Activated CD4-positive, alpha-beta T cell treated with anti-CD3 and anti-CD28 coated beads, Interleukin-2, amount 10 ng/mL, durations not matched to agents 24 days and 14 days (primary cell): ENCODE results near the gene KANK3. TPM values are rescaled to one million over a fixed set of nuclear protein-coding genes. Genes with fewer than 3 reads are reported as not detected.
"Not testable (repeated sequence)": the region's sequence is repeated elsewhere in the genome, so short reads cannot be mapped to it uniquely, and the experiment has no call there.

Source experiments
- DNase-seq: peaks from one replicate; pipeline ENCODE4 v3.0.0; 2022
- H3K27ac Mint-ChIP-seq: one replicate; pipeline ENCODE4 v1.8.0; 2022; ENCODE audit warnings: mild to moderate bottlenecking, mixed read lengths
- H3K27me3 Mint-ChIP-seq: one replicate; pipeline ENCODE4 v1.8.0; 2022; ENCODE audit warnings: mixed read lengths
- H3K36me3 Mint-ChIP-seq: one replicate; pipeline ENCODE4 v1.8.0; 2022; ENCODE audit warnings: low read depth, mild to moderate bottlenecking, mixed read lengths
- H3K4me1 Mint-ChIP-seq: one replicate; pipeline ENCODE4 v1.8.0; 2021; ENCODE audit warnings: mixed read lengths
- H3K4me3 Mint-ChIP-seq: one replicate; pipeline ENCODE4 v1.8.0; 2022; ENCODE audit warnings: mild to moderate bottlenecking, moderate library complexity, mixed read lengths
- H3K9me3 Mint-ChIP-seq: one replicate; pipeline ENCODE4 v1.8.0; 2021; ENCODE audit warnings: mixed read lengths
- intact Hi-C: fragments of 100-400 bp; cut with micrococcal nuclease; formaldehyde crosslinking; loops from one replicate; pipeline ENCODE4 v1.15.1; 2023
- total RNA-seq: library from RNA; stranded (reverse); gene quantifications from 2 replicates; pipeline ENCODE4 v1.2.3, GENCODE V29; 2022

Gene KANK3
- total RNA-seq: 0.85 and 1.5 TPM in 2 replicates

DNA sequence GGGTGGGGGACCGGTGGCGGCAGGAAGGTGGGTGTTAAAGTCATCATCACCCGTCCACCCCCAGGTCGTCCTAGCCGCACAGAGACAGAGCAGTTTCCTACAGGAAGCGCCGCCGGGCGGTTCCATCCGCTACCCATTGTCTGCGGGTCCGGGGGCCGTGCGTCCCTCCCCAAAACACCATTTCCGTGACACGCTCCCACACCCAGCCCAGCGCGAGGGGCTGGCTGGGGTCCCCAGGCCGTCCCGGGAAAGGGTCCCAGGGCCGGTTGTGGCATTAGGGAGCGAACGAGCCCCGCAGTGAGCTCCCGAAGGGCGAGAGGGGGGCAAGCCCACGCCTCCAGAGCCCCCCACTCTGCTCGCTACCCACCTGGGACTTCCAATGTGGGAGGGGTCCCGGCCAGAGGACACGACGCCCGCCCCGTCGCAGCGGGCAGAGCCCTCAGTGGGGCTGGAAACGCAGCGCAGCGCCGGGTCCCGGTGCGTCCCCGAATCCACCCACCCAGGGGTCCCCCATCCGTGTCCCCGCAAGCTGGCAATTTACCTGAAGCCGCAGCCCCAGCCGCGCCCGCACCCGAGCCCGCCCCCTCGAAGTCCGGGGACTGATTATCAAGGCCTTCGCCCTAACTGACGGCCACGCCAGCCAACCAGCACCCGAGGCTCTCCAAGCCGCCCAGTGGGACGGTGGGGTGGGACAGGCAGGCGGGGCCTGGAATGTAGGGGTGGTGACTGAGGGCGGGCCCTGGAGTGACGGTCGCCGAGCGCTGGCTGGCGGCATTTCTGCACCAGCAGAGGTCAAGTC lies at the start of gene KANK3:
KANK3 (minus strand) TSS at position 579 of the 799 bp plus-strand sequence. CDS start 5,434 bp downstream, outside the sequence.
- intact Hi-C loops: no loop called here
- H3K27ac Mint-ChIP-seq: peak within 1 kb of the TSS; percentile 20
- H3K4me3 Mint-ChIP-seq: peak within 1 kb of the TSS; percentile 76
- H3K27me3 Mint-ChIP-seq: peaks cover 31% of the 10 kb centered on the region
- no peaks in the 10 kb centered on the region for H3K36me3 Mint-ChIP-seq
- H3K9me3 Mint-ChIP-seq: no peaks in the 10 kb centered on the region
- H3K4me1 Mint-ChIP-seq: peaks cover 9% of the 10 kb centered on the region
- DNase-seq: peak; percentile 96

DNA sequence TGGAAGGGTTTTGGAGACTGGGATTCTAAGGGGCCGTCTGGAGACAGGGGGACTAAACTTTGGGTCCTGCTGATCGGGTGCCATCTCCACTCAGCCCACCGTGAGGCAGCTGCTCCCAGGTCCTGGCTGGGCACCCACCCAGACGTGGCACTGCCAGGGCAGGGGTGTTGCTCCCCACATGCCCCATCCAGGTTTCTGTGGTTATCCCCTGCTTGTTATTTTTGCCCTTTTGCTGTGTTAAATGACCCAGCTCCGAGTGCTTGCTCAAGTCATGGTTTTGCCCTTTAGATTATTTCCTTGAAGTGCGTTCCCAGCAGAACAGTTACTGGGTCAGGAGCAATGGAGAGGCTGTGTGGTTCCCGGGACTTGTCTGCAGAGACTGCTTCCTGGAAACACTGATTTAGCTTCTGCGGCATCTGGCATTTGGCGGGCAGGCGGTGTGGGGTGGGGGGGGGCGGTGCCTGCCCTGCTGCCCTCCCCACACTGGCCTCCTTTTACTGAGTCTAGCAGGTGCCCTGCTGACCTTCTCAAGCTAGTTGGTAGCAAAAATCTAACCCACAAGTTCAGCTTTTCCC lies 49.0 kb upstream of the KANK3 start:
- DNase-seq: no peak
- intact Hi-C loops: no loop called here
- H3K27me3 Mint-ChIP-seq: no peaks in the 10 kb centered on the region
- H3K27ac Mint-ChIP-seq: peak overlapping the region; percentile 41
- peaks cover 22% of the 10 kb centered on the region for H3K4me1 Mint-ChIP-seq
- H3K9me3 Mint-ChIP-seq: no peaks in the 10 kb centered on the region
- peaks cover 10% of the 10 kb centered on the region for H3K36me3 Mint-ChIP-seq
- H3K4me3 Mint-ChIP-seq: no peak overlapping the region

DNA sequence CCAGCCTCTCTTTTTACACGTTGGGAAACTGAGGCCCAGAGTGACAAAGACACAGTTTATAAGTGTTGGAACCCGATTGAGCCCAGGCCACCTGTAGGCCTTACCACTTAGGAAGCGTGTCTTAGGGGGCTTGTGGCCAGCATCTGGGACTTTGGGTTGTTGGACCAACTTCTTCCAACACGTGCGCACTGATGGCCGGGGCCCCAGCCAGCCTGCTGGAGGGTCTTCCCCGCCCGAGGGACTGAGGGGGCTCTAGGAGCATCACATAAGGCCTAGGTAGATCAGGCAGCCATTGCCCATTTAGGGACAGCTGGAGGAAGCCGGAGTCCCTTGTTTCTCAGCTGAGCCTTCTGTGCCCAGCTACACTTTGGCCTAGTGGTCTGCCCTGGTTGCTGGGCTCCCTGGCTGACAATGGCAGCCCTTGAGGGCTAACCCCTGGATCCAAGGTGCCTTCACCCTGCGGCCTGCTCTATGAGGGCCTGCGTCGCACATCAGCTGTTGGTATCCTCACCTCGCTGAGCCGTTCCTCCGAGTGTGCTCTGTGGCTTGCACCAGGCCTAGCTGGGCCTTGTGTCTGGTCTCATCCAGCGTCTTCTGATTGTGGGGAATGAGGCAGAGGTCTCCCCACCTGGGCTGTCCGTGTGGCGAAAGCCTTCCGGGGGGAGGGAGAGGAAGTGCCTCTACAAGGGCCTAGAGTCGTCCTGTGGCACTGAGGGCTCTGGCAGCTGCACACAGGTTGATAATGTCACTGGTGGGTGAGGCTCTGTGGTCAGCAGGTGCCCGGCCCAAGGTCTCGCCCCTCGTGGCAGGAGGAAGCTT lies 48.3 kb upstream of the KANK3 start:
- Mint-ChIP-seq H3K9me3 (no peaks in the 10 kb centered on the region), H3K27ac (no peak overlapping the region), H3K36me3 (peaks cover 7% of the 10 kb centered on the region), H3K4me1 (peaks cover 18% of the 10 kb centered on the region), H3K27me3 (no peaks in the 10 kb centered on the region), H3K4me3 (peak overlapping the region; percentile 78)
- no peak for DNase-seq
- intact Hi-C loops: loop anchor here (2.0 kb wide), 1 partner anchor 53 kb away; the partner anchor contains the start of gene HNRNPM

DNA sequence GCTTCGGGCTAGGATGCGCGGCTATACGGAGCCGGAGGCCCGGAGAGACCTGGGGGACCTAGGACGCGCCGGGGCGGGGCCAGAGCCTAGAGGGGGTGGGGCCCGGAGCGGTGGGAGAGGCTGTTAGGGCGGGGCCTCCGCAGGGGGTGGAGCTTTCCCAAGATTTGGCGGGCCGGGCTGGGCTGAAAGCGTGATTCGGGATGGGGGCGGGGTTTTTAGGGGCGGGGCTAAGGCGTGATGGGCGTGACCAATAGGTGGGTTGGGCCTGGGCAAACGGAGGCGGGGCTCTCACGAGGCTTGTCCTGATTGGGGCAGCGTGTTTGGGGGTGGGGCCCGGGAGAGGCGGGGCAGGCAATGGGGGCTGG lies 47.5 kb upstream of the KANK3 start:
- Mint-ChIP-seq H3K27ac (peak overlapping the region; percentile 53), H3K36me3 (peaks cover 4% of the 10 kb centered on the region), H3K27me3 (no peaks in the 10 kb centered on the region), H3K4me1 (peaks cover 14% of the 10 kb centered on the region), H3K9me3 (no peaks in the 10 kb centered on the region), H3K4me3 (peak overlapping the region; percentile 78)
- intact Hi-C loops: loop anchor here (1.0 to 2.0 kb wide), 6 partner anchors 23 to 124 kb away; partner anchors contain the start of genes ANGPTL4, CD320, HNRNPM and MARCHF2
- peak; percentile 98 for DNase-seq

DNA sequence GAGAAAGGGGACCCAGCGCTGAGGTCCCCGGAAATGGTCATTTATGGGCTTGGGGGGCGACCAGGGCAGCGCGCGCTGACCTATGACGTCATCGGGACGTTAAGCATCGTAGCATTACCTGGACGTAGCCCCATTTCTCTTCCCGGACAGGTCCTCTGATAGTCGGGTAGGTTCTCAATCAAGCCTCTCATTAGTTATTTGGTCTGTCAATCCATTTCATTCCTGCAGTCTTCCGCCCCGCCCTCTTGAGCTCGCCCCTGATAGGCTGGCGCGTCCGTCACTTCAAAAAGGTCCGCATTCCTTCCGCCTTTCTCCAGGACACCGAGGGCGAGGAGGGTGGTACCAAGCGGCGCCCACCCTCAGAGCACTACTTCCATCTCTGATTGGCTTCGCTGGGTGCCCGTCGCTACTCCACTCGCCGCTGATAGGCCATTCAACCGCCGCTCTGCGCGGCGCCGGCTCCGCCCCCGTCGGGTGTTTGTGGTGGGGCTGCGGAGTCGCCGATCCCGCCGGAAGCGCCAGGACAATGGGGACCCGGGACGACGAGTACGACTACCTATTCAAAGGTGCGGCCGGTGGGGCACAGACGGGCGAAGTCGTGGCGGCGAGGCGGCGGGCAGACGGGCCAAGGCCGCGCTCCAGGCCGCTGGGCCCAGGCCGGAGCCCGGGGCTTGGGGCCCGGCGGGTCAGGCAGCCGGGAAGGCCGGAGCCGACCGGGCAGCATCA lies 47.0 kb upstream of the KANK3 start, which contains the start of gene RAB11B:
RAB11B (plus strand) TSS at position 470 of the 726 bp plus-strand sequence; CDS start at position 527, 57 bp downstream.
- no peaks in the 10 kb centered on the region for H3K9me3 Mint-ChIP-seq
- intact Hi-C loops: loop anchor here (1.0 to 2.0 kb wide), 6 partner anchors 23 to 124 kb away; partner anchors contain the start of genes ANGPTL4, CD320, HNRNPM and MARCHF2
- peak; percentile 100 for DNase-seq
- peaks cover 4% of the 10 kb centered on the region for H3K36me3 Mint-ChIP-seq
- H3K4me3 Mint-ChIP-seq: peak within 1 kb of the TSS; percentile 94
- H3K4me1 Mint-ChIP-seq: peaks cover 14% of the 10 kb centered on the region
- no peaks in the 10 kb centered on the region for H3K27me3 Mint-ChIP-seq
- peak within 1 kb of the TSS; percentile 97 for H3K27ac Mint-ChIP-seq

GRCh38 chr19:8388612-8388958 lies 45.5 kb upstream of the KANK3 start:
- H3K4me1 Mint-ChIP-seq: peaks cover 18% of the 10 kb centered on the region
- no peak overlapping the region for H3K4me3 Mint-ChIP-seq
- intact Hi-C loops: no loop called here
- no peaks in the 10 kb centered on the region for H3K9me3 Mint-ChIP-seq
- DNase-seq: no peak
- H3K27me3 Mint-ChIP-seq: no peaks in the 10 kb centered on the region
- peaks cover 3% of the 10 kb centered on the region for H3K36me3 Mint-ChIP-seq
- no peak overlapping the region for H3K27ac Mint-ChIP-seq

DNA sequence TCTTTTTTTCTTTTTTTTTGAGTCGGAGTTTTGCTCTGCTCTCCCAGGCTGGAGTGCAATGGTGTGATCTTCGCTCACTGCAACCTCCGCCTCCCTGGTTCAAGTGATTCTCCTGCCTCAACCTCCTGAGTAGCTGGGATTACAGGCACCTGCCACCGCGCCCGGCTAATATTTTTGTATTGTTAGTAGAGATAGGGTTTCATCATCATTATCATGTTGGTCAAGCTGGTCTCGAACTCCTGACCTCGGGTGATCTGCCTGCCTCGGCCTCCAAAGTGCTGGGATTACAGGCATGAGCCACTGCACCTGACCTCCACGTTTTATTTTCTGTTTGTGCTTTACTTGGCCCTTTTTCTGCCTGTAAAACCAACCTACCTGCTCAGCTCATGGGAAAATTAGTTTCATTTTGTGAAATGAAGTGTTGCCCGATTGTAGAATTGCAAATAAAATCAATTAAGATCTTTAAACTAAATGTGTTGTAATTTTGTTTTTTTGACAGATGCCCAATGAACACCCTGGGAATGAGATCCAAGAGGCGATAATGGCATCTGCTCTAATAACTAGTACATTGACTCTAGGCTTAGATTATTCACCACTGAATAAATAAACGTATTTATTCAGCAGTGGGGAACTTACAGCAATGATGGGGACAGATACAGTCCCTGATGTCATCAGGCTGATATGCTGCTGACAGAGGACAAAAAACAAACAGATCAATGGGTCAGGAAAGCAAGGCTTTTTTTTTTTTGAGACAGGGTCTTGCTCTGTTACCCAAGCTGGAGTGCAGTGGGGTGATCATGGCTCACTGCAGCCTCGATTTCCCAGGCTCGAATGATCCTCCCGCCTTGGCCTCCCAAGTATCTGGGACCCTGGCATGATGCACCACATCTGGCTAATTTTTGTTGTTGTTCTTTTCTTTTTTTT lies 44.9 kb upstream of the KANK3 start:
- Mint-ChIP-seq H3K36me3 (peaks cover 1% of the 10 kb centered on the region), H3K4me3 (peak overlapping the region; percentile 57)

DNA sequence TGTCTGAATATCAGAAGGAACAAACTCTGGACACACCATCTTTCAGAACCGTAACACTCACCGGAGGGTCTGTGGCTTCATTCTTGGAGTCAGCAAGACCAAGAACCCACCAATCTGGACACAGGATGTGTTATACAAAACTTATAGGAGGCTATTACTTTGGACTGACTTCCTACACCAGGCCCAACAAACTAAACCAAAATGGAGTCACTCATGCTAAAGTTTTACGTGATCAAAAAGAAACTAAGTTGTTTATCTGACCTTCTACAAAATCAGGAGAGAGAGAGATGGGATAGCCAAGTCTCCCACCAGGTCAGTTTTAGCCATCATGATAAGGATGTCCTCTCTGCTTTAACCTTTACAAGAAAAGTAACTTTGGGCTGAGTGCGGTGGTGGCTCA lies 43.9 kb upstream of the KANK3 start:
- DNase-seq: no peak
- intact Hi-C loops: no loop called here
- no peaks in the 10 kb centered on the region for H3K36me3 Mint-ChIP-seq
- H3K4me3 Mint-ChIP-seq: no peak overlapping the region
- H3K4me1 Mint-ChIP-seq: peaks cover 15% of the 10 kb centered on the region
- no peak overlapping the region for H3K27ac Mint-ChIP-seq
- H3K27me3 Mint-ChIP-seq: no peaks in the 10 kb centered on the region
- H3K9me3 Mint-ChIP-seq: no peaks in the 10 kb centered on the region

More for the DNA sequence above, 44.9 kb upstream of the KANK3 start:
- H3K27ac Mint-ChIP-seq: peak overlapping the region; percentile 8
- no peaks in the 10 kb centered on the region for H3K9me3 Mint-ChIP-seq
- no peak for DNase-seq
- H3K4me1 Mint-ChIP-seq: peaks cover 16% of the 10 kb centered on the region
- no peaks in the 10 kb centered on the region for H3K27me3 Mint-ChIP-seq
- intact Hi-C loops: no loop called here

- peaks cover 12% of the 10 kb centered on the region for H3K4me1 Mint-ChIP-seq
- H3K27ac Mint-ChIP-seq, H3K4me3 Mint-ChIP-seq, H3K9me3 Mint-ChIP-seq, H3K27me3 Mint-ChIP-seq, intact Hi-C loops, DNase-seq, H3K36me3 Mint-ChIP-seq: not testable (repeated sequence)
Measured at GRCh38 chr19:8386419-8386818, 43.4 kb upstream of the KANK3 start.

GRCh38 chr19:8385566-8385965 lies 42.5 kb upstream of the KANK3 start:
- DNase-seq, H3K9me3 Mint-ChIP-seq, H3K27ac Mint-ChIP-seq, H3K27me3 Mint-ChIP-seq, H3K4me1 Mint-ChIP-seq, H3K36me3 Mint-ChIP-seq, intact Hi-C loops, H3K4me3 Mint-ChIP-seq: not testable (repeated sequence)

DNA sequence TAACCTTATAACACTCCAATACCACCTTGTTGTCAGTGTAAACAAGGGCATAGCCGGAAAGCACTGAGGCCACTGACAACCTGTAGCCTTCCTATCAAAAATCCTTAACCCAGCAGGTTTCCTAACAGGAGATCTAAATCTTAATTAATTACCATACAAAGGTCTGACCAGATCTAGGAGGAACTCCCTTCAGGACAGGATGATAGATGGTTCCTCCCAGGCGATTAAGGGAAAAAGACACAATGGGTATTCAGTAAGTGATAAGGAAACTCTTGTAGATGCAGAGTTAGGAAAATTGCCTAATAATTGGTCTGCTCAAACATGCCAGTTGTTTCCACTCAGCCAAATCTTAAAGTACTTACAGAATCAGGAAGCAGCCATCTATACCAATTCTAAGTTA lies 42.0 kb upstream of the KANK3 start:
- H3K9me3 Mint-ChIP-seq, intact Hi-C loops, DNase-seq, H3K36me3 Mint-ChIP-seq, H3K27ac Mint-ChIP-seq, H3K27me3 Mint-ChIP-seq, H3K4me1 Mint-ChIP-seq, H3K4me3 Mint-ChIP-seq: not testable (repeated sequence)

DNA sequence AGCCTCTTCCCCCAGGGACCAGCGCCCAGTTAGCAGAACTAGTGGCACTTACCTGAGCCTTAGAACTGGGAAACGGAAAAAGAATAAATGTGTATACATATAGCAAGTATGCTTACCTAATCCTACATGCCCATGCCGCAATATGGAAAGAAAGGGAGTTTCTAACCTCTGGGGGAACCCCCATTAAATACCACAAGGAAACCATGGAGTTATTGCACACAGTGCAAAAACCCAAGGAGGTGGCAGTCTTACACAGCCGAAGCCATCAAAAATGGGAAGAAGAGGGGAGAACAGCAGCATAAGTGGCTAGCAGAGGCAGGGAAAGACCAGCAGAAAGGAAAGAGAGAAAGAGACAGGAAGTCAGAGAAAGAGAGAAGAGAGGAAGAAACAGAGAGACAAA lies 41.5 kb upstream of the KANK3 start:
- H3K4me1 Mint-ChIP-seq, H3K4me3 Mint-ChIP-seq, H3K27me3 Mint-ChIP-seq, intact Hi-C loops, H3K9me3 Mint-ChIP-seq, H3K27ac Mint-ChIP-seq, H3K36me3 Mint-ChIP-seq, DNase-seq: not testable (repeated sequence)
